CD4-positive, alpha-beta T cell treated with Interleukin-15 for 4 hours (primary cell): ENCODE measurements around the gene AGO3.
"Not testable (repeated sequence)": the region's sequence is repeated elsewhere in the genome, so short reads cannot be mapped to it uniquely, and the experiment has no call there.

ENCODE experiments used
- DNase-seq: peaks from one replicate; pipeline ENCODE4 v3.0.0-alpha.2; 2020; ENCODE audit warnings: low spot score

AGO3 gene

DNA sequence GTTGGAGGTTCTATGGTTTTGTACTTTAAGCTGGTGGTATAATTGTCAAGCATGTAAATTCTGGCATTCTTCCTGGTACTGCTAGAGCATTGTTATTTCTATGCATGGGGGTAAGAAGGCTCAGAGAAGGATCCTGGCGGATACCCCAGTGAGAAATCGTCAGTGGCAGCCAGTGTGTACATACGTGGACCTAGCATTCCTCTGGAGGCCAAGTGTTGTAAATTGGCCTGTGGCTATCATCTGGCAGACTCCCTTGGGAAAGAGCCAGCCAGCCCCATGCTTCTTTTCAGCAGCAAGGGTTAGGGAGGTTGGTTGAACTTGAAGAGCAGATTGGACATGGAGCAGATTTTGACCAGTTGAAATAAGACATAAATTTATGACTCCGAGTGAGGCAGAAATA is 5.2 kb upstream of the AGO3 start:
- DNase-seq, result no peak

- DNase-seq, result no peak
Measured at GRCh38 chr1:35927472-35927871, 3.4 kb upstream of the AGO3 start.

DNA sequence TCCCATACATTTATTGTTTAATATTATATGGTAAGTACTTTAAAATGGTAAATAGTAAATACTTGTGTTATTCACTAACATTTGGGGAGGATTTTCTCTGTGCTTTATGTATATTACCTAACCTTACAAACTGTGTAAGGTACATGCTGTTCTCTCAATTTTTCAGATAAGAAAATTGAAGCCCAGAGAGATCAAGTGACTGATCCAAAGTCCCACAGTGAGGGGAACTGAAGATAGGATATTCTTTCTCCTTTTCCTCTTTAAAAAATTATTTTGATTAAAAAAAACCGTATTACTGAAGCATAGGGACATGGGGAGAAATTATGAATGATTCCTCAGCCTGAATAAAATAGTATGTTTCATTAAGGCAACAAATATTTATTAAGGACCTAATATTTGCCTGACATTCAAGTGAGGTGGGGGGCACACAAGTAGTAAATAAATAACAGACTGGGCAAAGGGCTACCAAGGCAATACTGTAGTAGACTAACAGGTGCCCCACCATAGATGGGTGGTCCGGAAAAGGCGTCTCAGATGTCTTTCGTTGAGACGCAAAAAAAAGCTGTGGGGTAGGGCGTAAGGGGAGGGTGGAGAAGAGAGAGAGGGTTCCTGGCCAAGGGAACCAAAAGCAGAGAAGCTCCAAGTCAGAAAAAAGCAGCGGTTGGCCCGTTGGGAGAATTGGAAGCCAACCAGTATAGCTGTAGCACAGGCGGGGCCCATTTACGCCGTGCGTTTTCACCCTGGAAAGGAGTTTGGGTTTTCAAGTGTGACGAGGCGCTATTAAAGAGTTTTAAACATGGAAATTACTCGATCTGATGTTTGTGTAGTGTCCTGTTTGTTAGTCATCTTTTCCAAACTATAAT is 944 bp upstream of the AGO3 start:
- peak; percentile 31 for DNase-seq

- DNase-seq, result peak; percentile 2
Measured at GRCh38 chr1:35931446-35932157, 697 bp downstream of the AGO3 start.

DNA sequence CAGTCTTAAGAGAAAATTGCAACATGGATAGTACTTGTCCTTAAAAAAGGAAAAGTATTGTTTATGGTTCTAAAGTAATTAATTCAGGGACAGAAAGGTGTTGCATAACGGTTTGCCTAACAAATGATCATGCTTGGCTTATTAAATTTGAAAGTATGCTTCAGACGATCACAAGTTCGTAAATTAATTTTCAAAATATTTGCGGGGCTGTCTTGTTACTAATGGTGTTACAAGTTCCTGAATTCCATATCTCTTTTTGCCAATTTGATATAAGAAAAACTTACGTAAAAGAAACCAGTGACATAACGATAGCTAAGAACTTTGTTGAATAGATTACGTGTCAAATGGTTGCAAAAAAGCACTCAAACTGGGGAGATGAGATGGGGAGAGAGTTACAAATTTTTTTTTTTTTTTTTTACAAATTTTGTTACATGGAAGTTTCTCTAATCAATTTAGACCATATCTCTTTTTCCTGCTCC is 1.3 kb downstream of the AGO3 start:
- DNase-seq, result no peak

- DNase-seq, result no peak
Measured at GRCh38 chr1:35932941-35933340, 2.0 kb downstream of the AGO3 start.

GRCh38 chr1:35935442-35936388 is 4.8 kb downstream of the AGO3 start:
- no peak for DNase-seq

GRCh38 chr1:35936838-35937237 is 5.9 kb downstream of the AGO3 start:
- DNase-seq, result no peak

- DNase-seq, result no peak
Measured at GRCh38 chr1:35939484-35939883, 8.6 kb downstream of the AGO3 start.

- DNase-seq, result no peak
Measured at GRCh38 chr1:35945327-35945726, 14.4 kb downstream of the AGO3 start.

DNA sequence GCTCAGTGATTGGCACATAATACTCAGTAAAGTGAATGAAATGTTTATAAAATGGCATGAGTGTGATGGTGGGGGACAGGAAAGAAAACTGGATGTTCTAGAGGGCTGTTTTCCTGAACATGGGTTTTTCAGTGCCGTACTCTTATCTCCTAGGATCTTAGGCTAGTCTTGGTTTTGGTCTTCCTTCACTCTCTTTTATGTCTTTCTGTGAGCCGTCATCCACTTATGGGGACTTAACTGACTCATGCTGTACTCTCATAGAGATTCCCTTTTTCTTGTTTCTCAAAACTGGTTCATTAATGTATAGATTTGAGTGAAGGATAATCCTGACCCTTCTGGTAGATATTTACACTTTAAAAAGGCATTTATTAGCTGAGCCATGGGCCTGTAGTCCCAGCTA is 16.6 kb downstream of the AGO3 start:
- DNase-seq, result no peak

DNA sequence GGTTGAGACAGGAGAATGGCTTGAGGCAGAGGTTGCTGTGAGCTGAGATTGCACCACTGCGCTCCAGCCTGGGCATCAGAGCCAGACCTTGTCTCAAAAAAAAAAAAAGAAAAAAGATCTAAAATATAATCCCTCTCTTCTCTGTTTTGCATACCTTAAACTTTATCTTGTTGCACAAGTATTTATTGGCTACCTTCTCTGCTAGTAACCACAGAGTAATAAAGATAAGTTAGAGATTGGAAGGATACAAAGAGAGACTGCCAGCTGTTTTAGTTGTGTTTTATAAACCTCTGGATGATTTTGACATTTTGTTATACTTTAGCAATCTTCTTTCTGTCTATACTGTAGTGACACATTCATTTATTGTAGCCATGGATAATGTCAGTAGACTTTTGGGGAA is 27.7 kb downstream of the AGO3 start:
- no peak for DNase-seq

GRCh38 chr1:35959304-35959703 is 28.4 kb downstream of the AGO3 start:
- DNase-seq, result no peak

GRCh38 chr1:35962952-35963351 is 32.0 kb downstream of the AGO3 start:
- DNase-seq, result no peak

DNA sequence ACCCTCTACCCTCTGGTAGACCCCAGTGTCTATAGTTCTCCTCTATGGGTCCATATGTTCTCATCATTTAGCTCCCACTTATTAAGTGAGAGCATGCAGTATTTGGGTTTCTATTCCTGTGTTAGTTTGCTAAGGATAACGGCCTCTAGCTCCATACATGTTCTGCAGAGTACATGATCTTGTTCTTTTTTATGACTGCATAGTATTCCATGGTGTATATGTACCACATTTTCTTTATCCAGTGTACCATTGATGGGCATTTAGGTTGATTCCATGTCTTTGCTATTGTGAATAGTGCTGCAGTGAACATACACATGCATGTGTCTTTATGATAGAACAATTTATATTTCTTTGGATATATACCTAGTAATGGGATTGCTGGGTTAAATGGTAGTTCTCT is 33.4 kb downstream of the AGO3 start:
- not testable (repeated sequence) for DNase-seq

DNA sequence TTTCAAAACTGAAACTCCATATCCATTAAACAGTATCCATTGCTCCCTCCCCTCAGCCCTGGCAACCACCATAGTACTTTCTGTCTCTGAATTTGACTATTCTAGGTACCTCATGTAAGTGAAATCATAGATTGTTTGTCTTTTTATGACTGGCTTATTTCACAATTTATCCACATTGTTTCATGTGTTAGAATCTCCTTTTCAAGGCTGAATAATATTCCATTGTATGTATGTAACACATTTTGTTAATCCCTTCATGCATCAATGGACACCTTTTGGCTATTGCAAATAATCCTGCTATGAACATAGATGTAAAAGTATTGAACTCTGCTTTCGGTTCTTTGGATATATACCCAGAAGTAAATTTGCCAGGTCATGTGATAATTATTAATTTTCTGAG is 37.5 kb downstream of the AGO3 start:
- DNase-seq, result no peak

DNA sequence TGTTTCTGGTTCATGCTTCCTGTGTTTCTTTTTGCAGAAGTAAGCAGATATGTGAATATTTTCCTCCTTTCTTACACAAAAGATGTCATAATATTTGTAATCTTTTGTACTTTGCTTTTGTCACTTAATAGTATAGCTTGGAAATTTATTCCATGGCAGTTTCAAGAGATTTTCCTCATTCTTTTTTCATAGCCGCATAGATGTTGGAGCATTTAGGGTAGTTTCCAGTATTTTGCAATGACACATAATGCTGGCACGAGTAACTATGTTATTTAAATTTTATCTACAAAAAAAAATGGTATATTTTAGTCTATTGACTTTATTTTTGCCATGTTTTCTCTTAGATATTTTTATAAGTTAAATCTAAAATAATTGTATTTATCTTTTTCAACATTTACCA is 40.7 kb downstream of the AGO3 start:
- no peak for DNase-seq

DNA sequence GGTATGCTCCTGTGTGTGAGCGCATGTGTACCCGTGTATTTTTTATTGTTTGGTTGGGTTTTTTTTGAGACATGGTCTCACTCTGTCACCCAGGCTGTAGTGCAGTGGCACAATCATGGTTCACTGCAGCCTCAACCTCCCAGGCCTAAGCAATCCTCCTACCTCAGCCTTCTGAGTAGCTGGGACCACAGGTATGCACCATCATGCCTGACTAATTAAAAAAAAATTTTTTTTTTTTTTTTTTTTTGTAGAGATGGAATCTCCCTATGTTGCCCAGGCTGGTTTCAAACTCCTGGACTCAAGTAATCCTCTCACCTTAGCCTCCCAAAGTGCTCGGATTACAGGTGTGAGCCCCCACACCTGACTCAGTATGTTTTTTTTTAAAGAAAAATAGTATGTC is 41.7 kb downstream of the AGO3 start:
- DNase-seq, result not testable (repeated sequence)

- no peak for DNase-seq
Measured at GRCh38 chr1:35980090-35980489, 49.2 kb downstream of the AGO3 start.

DNA sequence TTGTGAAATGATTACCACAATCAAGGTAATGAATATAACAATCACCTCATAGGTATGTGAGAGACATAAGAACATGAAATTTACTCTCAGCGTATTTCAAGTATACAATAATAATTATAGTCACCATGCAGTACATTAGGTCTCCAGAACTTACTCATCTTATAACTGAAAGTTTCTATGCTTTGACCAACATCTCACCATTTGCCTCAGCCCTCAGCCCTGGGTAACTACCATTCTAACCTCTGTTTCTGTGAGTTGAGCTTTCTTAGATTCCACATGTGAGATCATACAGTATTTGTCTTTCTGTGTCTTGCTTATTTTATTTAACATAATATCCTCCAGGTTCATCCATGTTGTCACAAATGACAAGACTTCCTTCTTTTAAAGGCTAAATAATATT is 57.3 kb downstream of the AGO3 start:
- DNase-seq, result no peak

DNA sequence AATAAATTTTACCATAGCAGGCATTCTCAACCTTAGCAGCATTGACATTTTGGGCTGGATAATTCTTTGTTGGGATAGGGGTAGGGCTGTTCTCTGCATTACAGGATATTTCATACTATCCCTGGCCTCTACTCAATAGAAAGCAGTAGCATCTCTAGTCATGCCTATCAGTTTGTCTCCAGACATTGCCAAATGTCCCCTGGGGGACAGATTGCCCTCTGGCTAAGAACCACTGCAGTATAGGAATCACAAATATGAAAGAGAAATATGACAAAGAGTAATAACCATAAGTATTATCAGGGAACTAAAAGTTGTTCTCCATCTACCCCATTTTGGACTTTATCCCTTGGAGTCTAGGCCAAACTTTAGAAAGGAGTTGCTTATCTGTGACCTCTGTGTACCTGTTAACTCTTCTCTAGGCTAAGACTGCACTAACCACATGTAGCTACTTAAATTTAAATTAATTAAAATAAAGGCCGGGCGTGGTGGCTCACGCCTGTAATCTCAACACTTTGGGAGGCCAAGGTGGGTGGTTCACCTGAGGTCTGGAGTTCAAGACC is 76.1 kb downstream of the AGO3 start:
- no peak for DNase-seq

DNA sequence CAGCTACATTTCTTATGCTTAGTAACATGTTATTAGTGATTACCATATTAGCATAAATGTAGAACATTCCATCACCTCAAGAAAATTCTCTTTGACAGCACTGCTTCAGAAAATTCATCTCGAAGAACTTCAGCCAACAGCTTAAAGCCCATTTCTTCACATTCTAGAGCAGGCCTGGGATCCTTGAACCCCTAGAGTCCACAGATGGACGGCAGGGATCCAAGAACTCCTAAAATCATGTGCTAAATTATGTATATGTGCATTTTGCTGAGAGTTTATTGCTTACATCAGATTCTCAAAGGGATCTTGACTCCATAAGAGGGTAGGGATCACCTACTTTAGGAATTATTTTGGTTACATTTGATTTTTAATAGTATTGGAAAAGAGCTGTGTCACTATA is 76.8 kb downstream of the AGO3 start:
- no peak for DNase-seq
